ENCODE results near the gene TTC21A. TPM values are rescaled to one million over a fixed set of nuclear protein-coding genes. Genes with fewer than 3 reads are reported as not detected.
"Not testable (repeated sequence)": the region's sequence is repeated elsewhere in the genome, so short reads cannot be mapped to it uniquely, and the experiment has no call there.

The TTC21A gene, protein sequence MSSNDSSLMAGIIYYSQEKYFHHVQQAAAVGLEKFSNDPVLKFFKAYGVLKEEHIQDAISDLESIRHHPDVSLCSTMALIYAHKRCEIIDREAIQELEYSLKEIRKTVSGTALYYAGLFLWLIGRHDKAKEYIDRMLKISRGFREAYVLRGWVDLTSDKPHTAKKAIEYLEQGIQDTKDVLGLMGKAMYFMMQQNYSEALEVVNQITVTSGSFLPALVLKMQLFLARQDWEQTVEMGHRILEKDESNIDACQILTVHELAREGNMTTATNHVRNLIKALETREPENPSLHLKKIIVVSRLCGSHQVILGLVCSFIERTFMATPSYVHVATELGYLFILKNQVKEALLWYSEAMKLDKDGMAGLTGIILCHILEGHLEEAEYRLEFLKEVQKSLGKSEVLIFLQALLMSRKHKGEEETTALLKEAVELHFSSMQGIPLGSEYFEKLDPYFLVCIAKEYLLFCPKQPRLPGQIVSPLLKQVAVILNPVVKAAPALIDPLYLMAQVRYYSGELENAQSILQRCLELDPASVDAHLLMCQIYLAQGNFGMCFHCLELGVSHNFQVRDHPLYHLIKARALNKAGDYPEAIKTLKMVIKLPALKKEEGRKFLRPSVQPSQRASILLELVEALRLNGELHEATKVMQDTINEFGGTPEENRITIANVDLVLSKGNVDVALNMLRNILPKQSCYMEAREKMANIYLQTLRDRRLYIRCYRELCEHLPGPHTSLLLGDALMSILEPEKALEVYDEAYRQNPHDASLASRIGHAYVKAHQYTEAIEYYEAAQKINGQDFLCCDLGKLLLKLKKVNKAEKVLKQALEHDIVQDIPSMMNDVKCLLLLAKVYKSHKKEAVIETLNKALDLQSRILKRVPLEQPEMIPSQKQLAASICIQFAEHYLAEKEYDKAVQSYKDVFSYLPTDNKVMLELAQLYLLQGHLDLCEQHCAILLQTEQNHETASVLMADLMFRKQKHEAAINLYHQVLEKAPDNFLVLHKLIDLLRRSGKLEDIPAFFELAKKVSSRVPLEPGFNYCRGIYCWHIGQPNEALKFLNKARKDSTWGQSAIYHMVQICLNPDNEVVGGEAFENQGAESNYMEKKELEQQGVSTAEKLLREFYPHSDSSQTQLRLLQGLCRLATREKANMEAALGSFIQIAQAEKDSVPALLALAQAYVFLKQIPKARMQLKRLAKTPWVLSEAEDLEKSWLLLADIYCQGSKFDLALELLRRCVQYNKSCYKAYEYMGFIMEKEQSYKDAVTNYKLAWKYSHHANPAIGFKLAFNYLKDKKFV (N-terminal part only)
- total RNA-seq (14.1 TPM), polyA plus RNA-seq (ENCODE audit: insufficient read depth, low read depth, low replicate concordance) (4.8 TPM)
- long read RNA-seq, donor 1, partial matches to known transcripts = 0 of 1 reads
- long read RNA-seq, donor 1, other reads (novel, unspliced or antisense) = 0 of 1 reads
- long read RNA-seq, donor 2, partial matches to known transcripts = 0 of 2 reads
- long read RNA-seq, donor 2, other reads (novel, unspliced or antisense) = 0 of 2 reads
- long read RNA-seq, donor 3, partial matches to known transcripts = 0 of 1 reads
- long read RNA-seq, donor 3, other reads (novel, unspliced or antisense) = 0 of 1 reads
- long read RNA-seq, donor 4, partial matches to known transcripts = 0 of 1 reads
- long read RNA-seq, donor 4, other reads (novel, unspliced or antisense) = 0 of 1 reads
- long read RNA-seq, donor 5 = 0 reads
- long read RNA-seq, donor 6 = 0 reads
- long read RNA-seq, donor 7, partial matches to known transcripts = 0 of 5 reads
- long read RNA-seq, donor 7, other reads (novel, unspliced or antisense) = 3 of 5 reads
- long read RNA-seq, donor 8 = 0 reads
- long read RNA-seq, donor 9 = 0 reads
- long read RNA-seq, donor 10, partial matches to known transcripts = 0 of 1 reads
- long read RNA-seq, donor 10, other reads (novel, unspliced or antisense) = 0 of 1 reads

GRCh38 chr3:39107388-39108199 is at the start of gene TTC21A, which contains the start of gene GORASP1:
Gene TTC21A, plus strand, starts transcription at chr3:39107680. Its CDS starts 158 bp downstream, at chr3:39107838.
Gene GORASP1, minus strand, starts transcription at chr3:39107627. Its CDS starts 86 bp downstream, at chr3:39107541.
- FAIRE-seq = no peak
- H3K9ac ChIP-seq (ENCODE audit: low read length in 3 of 3) = peak within 1 kb of the TSS; percentile 67 to 93 (median 74)

GRCh38 chr3:39061228-39061627 is 46.3 kb upstream of the TTC21A start:
- H3K4me1 ChIP-seq (ENCODE audit: control insufficient read depth in 2 of 3, insufficient read depth in 2 of 3, low read depth in 1 of 3, low read length in 3 of 3); H3K4me3 ChIP-seq (ENCODE audit: low read length in 3 of 3); H3K27me3 ChIP-seq (ENCODE audit: control insufficient read depth, insufficient read depth, low read length); FAIRE-seq; DNase-seq; H3K36me3 ChIP-seq (ENCODE audit: control insufficient read depth in 2 of 3, insufficient read depth in 3 of 3, low read length in 3 of 3); H3K9ac ChIP-seq (ENCODE audit: low read length in 3 of 3); H3K9me3 ChIP-seq (ENCODE audit: control insufficient read depth in 2 of 3, insufficient read depth in 1 of 3, low read length in 3 of 3); H3K27ac ChIP-seq (ENCODE audit: low read depth in 2 of 2, low read length in 2 of 2); intact Hi-C loops (cut with DNase I): not testable (repeated sequence)

More at GRCh38 chr3:39107388-39108199, at the start of gene TTC21A, which contains the start of gene GORASP1:
- H3K9me3 ChIP-seq (ENCODE audit: control insufficient read depth in 2 of 3, insufficient read depth in 1 of 3, low read length in 3 of 3) = no peaks in the 10 kb centered on the region
- peaks cover 0 to 7% (median 2%) of the 10 kb centered on the region in 3 donors for H3K36me3 ChIP-seq (ENCODE audit: control insufficient read depth in 2 of 3, insufficient read depth in 3 of 3, low read length in 3 of 3)
- TF ChIP-seq, protein P1, sequence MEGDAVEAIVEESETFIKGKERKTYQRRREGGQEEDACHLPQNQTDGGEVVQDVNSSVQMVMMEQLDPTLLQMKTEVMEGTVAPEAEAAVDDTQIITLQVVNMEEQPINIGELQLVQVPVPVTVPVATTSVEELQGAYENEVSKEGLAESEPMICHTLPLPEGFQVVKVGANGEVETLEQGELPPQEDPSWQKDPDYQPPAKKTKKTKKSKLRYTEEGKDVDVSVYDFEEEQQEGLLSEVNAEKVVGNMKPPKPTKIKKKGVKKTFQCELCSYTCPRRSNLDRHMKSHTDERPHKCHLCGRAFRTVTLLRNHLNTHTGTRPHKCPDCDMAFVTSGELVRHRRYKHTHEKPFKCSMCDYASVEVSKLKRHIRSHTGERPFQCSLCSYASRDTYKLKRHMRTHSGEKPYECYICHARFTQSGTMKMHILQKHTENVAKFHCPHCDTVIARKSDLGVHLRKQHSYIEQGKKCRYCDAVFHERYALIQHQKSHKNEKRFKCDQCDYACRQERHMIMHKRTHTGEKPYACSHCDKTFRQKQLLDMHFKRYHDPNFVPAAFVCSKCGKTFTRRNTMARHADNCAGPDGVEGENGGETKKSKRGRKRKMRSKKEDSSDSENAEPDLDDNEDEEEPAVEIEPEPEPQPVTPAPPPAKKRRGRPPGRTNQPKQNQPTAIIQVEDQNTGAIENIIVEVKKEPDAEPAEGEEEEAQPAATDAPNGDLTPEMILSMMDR (IDR thresholded peaks at IDR 0.05; ENCODE audit: borderline replicate concordance, extremely low read depth, insufficient read depth) = no peak
- no peaks in the 10 kb centered on the region for H3K27me3 ChIP-seq (ENCODE audit: control insufficient read depth, insufficient read depth, low read length)
- H3K4me1 ChIP-seq (ENCODE audit: control insufficient read depth in 2 of 3, insufficient read depth in 2 of 3, low read depth in 1 of 3, low read length in 3 of 3) = peaks cover 0 to 30% (median 13%) of the 10 kb centered on the region in 3 donors
- H3K27ac ChIP-seq (ENCODE audit: low read depth in 2 of 2, low read length in 2 of 2) = peak within 1 kb of the TSS; percentile 84 to 87
- DNase-seq = peak; percentile 92 to 97 (median 95)
- peak within 1 kb of the TSS; percentile 66 to 96 (median 81) for H3K4me3 ChIP-seq (ENCODE audit: low read length in 3 of 3)
- intact Hi-C loops (cut with DNase I) = no loop called here

DNA sequence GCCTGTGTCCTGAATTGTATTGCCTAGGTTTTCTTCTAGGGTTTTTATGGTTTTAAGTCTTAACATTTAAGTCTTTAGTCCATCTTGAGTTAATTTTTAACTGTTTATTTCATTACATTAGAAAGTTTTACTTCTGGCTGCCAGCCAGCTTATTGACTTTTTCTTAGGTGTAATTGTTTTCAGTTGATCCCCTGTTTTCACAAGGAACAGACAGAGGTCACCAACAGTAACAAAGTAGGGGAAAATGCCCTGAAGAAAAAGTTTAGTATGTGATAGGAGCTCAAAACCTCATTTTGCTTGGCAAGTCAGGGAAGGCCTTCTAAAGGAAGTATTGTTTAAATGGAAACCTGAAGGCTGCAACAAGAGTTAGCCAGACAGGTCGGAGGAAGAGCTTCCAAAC is 45.3 kb upstream of the TTC21A start:
- H3K36me3 ChIP-seq (ENCODE audit: control insufficient read depth in 2 of 3, insufficient read depth in 3 of 3, low read length in 3 of 3) = peaks cover 0 to 8% (median 0%) of the 10 kb centered on the region in 3 donors
- no peaks in the 10 kb centered on the region for H3K9me3 ChIP-seq (ENCODE audit: control insufficient read depth in 2 of 3, insufficient read depth in 1 of 3, low read length in 3 of 3)
- TF ChIP-seq, protein P1 (IDR thresholded peaks at IDR 0.05; ENCODE audit: borderline replicate concordance, extremely low read depth, insufficient read depth) = no peak
- H3K27me3 ChIP-seq (ENCODE audit: control insufficient read depth, insufficient read depth, low read length) = no peaks in the 10 kb centered on the region
- H3K27ac ChIP-seq (ENCODE audit: low read depth in 2 of 2, low read length in 2 of 2) = peak overlapping the region in 1 of 2 donors; percentile 19
- peaks cover 0 to 7% (median 3%) of the 10 kb centered on the region in 3 donors for H3K4me1 ChIP-seq (ENCODE audit: control insufficient read depth in 2 of 3, insufficient read depth in 2 of 3, low read depth in 1 of 3, low read length in 3 of 3)
- H3K9ac ChIP-seq (ENCODE audit: low read length in 3 of 3) = no peak overlapping the region
- H3K4me3 ChIP-seq (ENCODE audit: low read length in 3 of 3) = no peak overlapping the region
- DNase-seq (no peak), FAIRE-seq (no peak)
- intact Hi-C loops (cut with DNase I) = no loop called here

Data from kidney (tissue), 22 donors.